ENCODE data around the gene PIBF1.

PIBF1 gene

DNA sequence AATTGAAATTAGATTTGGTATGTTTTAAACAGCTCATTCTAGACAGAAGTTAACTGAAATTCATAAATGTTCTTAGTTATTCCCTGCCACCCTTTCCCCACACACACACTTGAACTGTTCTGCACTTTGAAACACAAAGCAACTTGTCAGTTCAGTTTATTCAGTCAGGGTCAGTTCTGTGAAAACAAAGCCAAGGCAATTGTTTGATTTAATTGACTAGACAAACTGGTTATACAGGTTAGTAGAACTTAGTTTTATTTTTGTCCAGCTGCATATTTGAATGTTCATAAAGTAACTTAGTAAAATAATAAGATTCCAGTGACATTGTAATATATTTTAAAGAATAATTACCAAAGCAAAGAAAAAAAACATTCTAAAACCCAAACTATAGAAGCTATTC is 178.6 kb downstream of the PIBF1 start:
- TF ChIP-seq, protein P1, sequence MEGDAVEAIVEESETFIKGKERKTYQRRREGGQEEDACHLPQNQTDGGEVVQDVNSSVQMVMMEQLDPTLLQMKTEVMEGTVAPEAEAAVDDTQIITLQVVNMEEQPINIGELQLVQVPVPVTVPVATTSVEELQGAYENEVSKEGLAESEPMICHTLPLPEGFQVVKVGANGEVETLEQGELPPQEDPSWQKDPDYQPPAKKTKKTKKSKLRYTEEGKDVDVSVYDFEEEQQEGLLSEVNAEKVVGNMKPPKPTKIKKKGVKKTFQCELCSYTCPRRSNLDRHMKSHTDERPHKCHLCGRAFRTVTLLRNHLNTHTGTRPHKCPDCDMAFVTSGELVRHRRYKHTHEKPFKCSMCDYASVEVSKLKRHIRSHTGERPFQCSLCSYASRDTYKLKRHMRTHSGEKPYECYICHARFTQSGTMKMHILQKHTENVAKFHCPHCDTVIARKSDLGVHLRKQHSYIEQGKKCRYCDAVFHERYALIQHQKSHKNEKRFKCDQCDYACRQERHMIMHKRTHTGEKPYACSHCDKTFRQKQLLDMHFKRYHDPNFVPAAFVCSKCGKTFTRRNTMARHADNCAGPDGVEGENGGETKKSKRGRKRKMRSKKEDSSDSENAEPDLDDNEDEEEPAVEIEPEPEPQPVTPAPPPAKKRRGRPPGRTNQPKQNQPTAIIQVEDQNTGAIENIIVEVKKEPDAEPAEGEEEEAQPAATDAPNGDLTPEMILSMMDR (IDR thresholded peaks at IDR 0.05; ENCODE audit: extremely low read depth, missing control alignments): no peak
- DNase-seq (ENCODE audit: low spot score): no peak

DNA sequence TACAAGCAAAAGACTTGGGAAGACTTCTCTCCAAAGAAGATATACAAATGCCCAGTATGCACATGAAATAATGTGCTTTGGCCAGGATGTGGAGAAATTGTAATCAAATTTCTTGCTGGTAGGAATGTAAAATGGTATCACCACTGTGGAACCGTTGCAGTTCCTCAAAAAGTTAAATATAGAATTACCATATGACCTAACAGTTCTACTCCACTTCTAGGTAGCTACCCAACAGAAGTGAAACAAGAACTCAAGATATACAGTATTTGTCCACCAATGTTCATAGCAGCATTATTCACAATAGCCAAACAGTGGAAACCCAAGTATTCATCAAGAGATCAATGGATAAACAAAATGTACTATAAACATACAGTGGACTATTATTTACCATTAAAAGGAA is 181.8 kb downstream of the PIBF1 start:
- TF ChIP-seq, protein P1 (IDR thresholded peaks at IDR 0.05; ENCODE audit: extremely low read depth, missing control alignments): no peak
- no peak for DNase-seq (ENCODE audit: low spot score)

DNA sequence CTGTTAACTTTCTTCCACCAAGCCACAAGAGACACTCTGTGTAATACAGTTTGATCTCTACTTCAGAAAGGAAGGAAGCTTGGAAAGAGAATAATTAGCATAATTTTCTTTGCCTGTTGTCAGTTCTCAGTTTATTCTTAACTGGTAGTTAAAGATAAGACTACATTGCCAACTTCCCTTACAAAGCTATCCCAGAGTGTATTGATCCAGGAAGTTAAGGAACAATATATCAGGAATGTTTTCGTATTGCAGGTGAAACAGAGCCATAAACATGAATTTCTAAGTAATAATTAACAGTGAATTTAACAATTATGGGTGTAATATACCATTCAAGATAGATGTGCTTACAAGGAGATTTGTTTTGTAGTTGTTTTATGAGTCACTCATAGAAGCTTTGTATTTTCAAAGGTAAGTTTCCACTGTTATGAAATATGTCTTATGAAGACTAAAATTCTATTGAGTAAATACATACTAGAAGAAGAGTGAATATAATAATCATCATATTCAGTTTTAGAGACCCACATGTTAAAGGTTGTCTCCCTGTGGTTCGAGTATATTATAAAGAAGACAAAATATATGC is 188.5 kb downstream of the PIBF1 start:
- TF ChIP-seq, protein P1 (IDR thresholded peaks at IDR 0.05; ENCODE audit: extremely low read depth, missing control alignments): no peak
- DNase-seq (ENCODE audit: low spot score): no peak

DNA sequence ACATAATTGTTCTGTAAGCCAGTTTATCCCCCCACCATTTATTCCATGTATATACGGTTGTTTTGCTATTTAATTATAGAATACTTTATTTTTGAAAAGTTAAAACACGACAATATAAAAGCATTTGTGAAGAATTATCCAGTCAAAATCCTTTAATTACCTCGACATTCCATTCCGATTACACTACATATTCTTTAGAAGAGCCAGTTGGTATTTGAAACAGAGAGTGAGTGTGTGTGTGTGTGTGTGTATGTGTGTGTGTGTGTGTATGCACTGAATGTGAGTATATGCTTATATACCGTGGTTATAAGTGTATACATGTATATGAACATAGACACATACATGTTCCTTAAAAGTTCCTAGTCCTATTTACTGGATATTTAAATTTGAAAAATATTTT is 189.0 kb downstream of the PIBF1 start:
- TF ChIP-seq, protein P1 (IDR thresholded peaks at IDR 0.05; ENCODE audit: extremely low read depth, missing control alignments): no peak

DNA sequence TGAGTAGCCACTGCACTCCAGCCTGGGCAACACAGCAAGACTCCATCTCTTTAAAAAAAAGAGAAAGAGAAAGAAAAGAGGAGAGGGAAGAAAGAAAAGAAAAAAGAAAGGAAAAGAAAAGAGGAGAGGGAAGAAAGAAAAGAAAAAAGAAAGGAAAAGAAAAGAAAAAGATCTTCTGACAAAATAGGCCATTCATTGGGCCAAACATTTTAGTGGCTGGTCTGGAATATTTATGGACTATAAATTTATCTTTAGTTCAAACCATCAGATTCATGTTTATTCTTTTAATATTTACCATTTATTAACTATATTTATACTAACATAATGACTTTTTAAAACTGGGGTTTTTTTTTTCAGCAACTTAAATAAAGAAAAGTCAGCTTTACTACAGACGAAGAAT is 191.3 kb downstream of the PIBF1 start:
- TF ChIP-seq, protein P1 (IDR thresholded peaks at IDR 0.05; ENCODE audit: extremely low read depth, missing control alignments): no peak
- DNase-seq (ENCODE audit: low spot score): no peak

More for the DNA sequence above, 189.0 kb downstream of the PIBF1 start:
- no peak for DNase-seq (ENCODE audit: low spot score)

DNA sequence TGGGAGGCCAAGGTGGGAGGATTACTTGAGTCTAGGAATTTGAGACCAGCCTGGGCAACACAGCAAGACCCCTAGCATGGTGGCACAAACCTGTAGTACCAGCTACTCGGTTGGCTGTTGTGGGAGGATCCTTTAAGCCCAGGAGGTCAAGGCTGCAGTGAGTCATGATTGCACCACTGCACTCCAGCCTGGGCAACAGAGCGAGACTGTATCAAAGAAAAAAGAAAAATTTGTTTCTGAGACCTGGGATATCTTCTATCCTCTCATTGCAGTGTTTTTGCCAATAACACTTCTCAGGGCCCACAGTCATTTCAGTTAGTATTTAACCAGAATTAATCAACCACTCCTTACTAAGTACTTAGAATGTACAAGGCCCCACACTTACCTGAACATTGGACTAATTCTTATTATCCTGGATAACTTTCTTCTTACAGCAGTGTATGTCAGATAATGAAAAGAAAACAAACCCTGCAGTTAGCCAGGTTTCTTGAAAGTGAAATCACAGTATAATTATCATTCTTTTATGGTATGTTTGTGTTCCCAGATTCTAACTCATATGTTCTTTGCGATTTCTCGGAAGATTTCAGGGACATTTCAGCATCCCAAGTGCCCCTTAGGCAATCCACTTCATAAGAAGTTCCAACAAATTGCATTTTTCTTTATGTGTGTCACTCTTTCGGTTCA is 201.3 kb downstream of the PIBF1 start:
- DNase-seq (ENCODE audit: low spot score): no peak
- TF ChIP-seq, protein P1 (IDR thresholded peaks at IDR 0.05; ENCODE audit: extremely low read depth, missing control alignments): no peak

DNA sequence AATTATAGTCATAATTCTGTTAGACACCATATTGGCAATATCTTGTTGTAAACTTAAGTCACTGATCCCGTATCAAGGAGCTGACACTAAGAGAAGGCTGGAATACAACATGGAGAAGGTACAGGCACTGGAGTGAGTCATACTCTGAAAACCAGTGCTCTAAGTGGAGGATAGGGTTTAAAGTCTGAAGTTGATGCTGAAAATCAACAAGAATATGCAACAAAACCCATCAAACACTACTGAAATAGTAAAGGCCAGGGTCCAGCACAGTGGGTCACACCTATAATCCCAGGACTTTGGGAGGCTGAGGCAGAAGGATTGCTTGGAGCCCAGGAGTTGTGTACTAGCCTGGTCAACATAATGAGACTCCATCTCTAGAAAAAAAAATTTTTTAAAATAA is 203.7 kb downstream of the PIBF1 start:
- DNase-seq (ENCODE audit: low spot score): no peak
- TF ChIP-seq, protein P1 (IDR thresholded peaks at IDR 0.05; ENCODE audit: extremely low read depth, missing control alignments): no peak

All from GM20000 (cell line).